ES-I3 (cell line): ENCODE measurements around the gene SETD3.

ENCODE experiments used
- H3K36me3 ChIP-seq: 2 replicates; pipeline ENCODE4 v1.6.1; 2013; ENCODE audit warnings: mild to moderate bottlenecking, low read length, control low read depth, moderate library complexity; ENCODE audit not compliant: insufficient read depth
- H3K4me1 ChIP-seq: 2 replicates; pipeline ENCODE4 v1.6.1; 2013; ENCODE audit warnings: mild to moderate bottlenecking, control low read depth, low read length; ENCODE audit not compliant: insufficient read depth
- H3K9ac ChIP-seq: 2 replicates; pipeline ENCODE4 v1.6.1; 2013; ENCODE audit warnings: low read depth, mild to moderate bottlenecking, low read length, moderate library complexity
- H3K9me3 ChIP-seq: 2 replicates; pipeline ENCODE4 v1.6.1; 2013; ENCODE audit warnings: mild to moderate bottlenecking, low read length, moderate library complexity; ENCODE audit not compliant: control insufficient read depth, insufficient read depth

SETD3 gene

DNA sequence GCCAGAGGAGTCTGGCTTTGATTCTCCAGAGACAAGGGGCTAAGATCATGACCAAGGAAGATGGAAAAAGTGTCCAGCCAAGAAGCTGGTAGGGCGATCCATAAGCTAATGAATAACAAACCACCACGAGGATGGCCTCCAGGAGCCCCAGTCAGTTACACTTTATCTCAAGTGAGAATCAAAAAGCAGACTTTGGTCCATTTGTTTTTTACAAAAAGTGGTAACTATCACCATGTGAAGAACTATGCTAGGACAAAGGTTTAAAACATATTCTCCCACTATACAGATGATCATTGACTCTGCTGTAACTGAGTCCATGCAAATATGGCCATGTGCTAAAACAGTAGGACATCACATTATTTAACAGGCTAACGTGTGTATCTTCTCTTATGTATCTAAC is 13.9 kb downstream of the SETD3 start:
- no peaks in the 10 kb centered on the region for H3K9me3 ChIP-seq
- no peak overlapping the region for H3K9ac ChIP-seq
- peaks cover 18% of the 10 kb centered on the region for H3K4me1 ChIP-seq
- H3K36me3 ChIP-seq, result peaks cover 4% of the 10 kb centered on the region; the same call in 1 of the 2 replicates

- peaks cover 9% of the 10 kb centered on the region; the same call in 1 of the 2 replicates for H3K36me3 ChIP-seq
- H3K9me3 ChIP-seq, result no peaks in the 10 kb centered on the region
- no peak overlapping the region for H3K9ac ChIP-seq
- H3K4me1 ChIP-seq, result peaks cover 21% of the 10 kb centered on the region
Measured at GRCh38 chr14:99465288-99465687, 15.4 kb downstream of the SETD3 start.

GRCh38 chr14:99463974-99464373 is 16.7 kb downstream of the SETD3 start:
- Histone ChIP-seq H3K9ac (no peak overlapping the region), H3K4me1 (peaks cover 21% of the 10 kb centered on the region), H3K36me3 (peaks cover 9% of the 10 kb centered on the region; the same call in 1 of the 2 replicates), H3K9me3 (no peaks in the 10 kb centered on the region)

DNA sequence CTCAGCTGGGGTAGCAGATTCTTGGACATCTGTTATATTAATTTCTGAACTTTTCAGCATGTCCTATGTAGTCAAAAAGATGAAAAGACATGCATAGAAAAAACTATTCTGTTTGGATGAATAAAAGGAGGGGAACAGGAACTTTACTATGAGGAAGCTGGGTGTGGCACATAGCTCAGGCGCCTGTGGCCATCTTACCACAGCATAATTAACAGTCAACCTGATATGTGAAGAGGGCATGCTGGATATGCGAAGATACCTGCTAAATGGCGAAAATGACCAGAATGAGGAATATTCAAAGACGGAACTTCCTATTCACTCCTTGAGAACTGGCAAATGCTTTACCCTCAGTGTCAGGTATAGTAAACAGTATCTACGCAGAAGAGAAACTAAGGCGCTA is 18.4 kb downstream of the SETD3 start:
- peaks cover 9% of the 10 kb centered on the region for H3K36me3 ChIP-seq

DNA sequence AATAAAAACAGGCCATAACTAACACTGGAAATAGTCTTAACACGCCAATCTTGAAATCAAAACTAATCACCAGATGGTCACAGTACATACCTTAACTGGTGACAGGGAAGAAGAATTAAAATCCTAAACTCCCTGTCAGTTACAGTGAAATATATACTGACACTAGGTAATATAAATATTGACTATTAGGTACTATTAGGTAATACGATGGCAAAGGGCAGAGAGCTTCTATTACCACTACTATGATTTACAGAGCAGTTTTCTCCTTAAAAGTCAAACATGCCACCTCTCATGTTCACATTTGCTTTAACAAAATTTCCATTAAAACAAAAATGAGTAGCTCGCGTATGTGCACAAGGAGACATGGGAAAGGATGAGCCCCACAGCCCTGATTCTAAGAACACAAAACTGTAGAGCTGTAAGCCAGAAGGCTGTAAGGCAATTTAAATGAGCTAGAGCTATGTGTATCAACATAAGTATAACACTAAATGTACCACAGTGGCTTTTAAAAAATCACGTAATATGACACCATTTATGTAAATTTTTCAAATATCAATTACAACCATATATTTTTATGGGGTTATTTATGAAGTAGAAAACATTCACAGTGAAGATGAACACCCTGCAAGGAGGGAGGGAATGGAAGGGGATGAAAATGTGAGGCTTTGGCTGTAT is 19.1 kb downstream of the SETD3 start:
- peaks cover 9% of the 10 kb centered on the region for H3K36me3 ChIP-seq
- peaks cover 21% of the 10 kb centered on the region for H3K4me1 ChIP-seq
- H3K9me3 ChIP-seq, result no peaks in the 10 kb centered on the region
- H3K9ac ChIP-seq, result no peak overlapping the region

More for the DNA sequence above, 18.4 kb downstream of the SETD3 start:
- Histone ChIP-seq H3K9ac (no peak overlapping the region), H3K9me3 (no peaks in the 10 kb centered on the region), H3K4me1 (peaks cover 21% of the 10 kb centered on the region)

- Histone ChIP-seq H3K9me3 (no peaks in the 10 kb centered on the region), H3K4me1 (peaks cover 21% of the 10 kb centered on the region), H3K9ac (no peak overlapping the region), H3K36me3 (peaks cover 9% of the 10 kb centered on the region)
Measured at GRCh38 chr14:99460793-99461192, 19.9 kb downstream of the SETD3 start.

DNA sequence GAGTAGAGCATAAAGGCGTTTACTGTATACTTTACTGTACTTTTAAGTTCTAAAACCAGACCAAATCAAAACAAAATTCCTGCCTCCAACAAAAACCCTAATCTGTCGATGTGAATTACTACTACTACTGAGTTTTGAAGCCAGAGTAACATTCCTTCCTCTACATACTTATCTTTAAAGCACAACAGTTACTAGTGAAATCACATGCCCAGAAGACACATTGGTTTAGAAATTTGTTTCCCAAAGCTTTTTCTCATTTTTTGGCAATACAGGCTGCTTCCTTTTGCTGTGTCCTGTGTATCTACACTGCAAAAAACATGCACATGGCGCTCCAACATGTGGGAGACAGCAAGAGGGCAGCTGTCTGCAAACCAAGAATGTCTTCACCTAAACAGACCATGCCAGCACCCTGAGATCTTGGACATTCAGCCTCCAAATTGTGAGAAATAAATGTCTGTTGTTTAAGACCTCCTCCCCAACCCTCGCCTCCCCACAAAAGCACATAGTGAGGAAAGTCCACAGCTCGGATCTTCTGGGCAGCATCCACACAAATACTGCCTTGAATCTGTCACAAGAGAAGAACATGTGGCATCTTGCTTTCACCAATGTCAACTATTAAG is 21.1 kb downstream of the SETD3 start:
- Histone ChIP-seq H3K4me1 (peaks cover 21% of the 10 kb centered on the region), H3K9me3 (no peaks in the 10 kb centered on the region), H3K9ac (no peak overlapping the region), H3K36me3 (peaks cover 9% of the 10 kb centered on the region)

- Histone ChIP-seq H3K9me3 (no peaks in the 10 kb centered on the region), H3K9ac (no peak overlapping the region), H3K4me1 (no peaks in the 10 kb centered on the region), H3K36me3 (peaks cover 13% of the 10 kb centered on the region)
Measured at GRCh38 chr14:99454246-99454645, 26.4 kb downstream of the SETD3 start.

GRCh38 chr14:99452968-99453367 is 27.7 kb downstream of the SETD3 start:
- Histone ChIP-seq H3K9me3 (no peaks in the 10 kb centered on the region), H3K36me3 (peaks cover 18% of the 10 kb centered on the region), H3K4me1 (no peaks in the 10 kb centered on the region), H3K9ac (no peak overlapping the region)

DNA sequence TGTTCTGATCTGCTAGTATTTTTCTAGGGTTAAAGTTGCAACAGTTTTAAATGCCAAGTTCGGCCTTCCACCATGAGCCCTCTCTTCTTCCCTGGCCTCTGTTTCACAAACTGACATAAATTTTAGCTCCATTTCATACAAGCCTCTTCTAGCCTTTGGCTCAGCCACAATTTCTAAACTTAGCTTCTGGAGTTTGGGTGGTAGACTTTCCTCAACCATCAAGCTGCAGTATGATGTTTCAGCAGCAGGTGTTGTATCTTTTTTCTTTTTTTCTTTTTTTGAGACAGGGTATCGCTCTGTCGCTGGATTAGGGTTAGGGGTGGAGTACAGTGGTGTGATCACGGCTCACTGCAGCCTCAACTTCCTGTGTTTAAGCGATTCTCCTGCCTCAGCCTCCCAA is 29.4 kb downstream of the SETD3 start:
- H3K4me1 ChIP-seq, result no peaks in the 10 kb centered on the region
- no peaks in the 10 kb centered on the region for H3K9me3 ChIP-seq
- H3K9ac ChIP-seq, result no peak overlapping the region
- peaks cover 18% of the 10 kb centered on the region for H3K36me3 ChIP-seq

GRCh38 chr14:99450266-99450665 is 30.4 kb downstream of the SETD3 start:
- Histone ChIP-seq H3K9me3 (no peaks in the 10 kb centered on the region), H3K9ac (no peak overlapping the region), H3K36me3 (peaks cover 18% of the 10 kb centered on the region)

DNA sequence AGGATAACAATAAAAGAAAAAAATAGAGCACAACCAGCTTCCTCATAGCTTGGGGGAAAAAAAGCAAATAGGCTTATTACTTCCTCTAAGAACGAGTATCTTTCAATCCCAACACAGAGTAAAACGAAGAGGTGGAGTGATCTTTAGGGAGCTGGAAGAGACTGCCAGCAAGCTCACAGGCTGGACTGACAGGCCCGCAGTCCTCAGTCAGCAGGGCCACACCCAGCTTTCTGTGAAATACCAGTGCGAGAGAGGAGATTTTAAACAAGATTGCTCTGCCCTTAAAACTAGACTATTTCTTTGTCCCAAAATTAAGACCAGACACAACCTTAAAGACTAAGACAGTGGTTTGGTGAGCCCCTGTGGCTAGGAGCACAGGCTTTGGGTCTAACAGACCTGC is 32.9 kb downstream of the SETD3 start:
- Histone ChIP-seq H3K36me3 (peaks cover 15% of the 10 kb centered on the region), H3K9me3 (no peaks in the 10 kb centered on the region), H3K4me1 (no peaks in the 10 kb centered on the region), H3K9ac (no peak overlapping the region)

More at GRCh38 chr14:99450266-99450665, 30.4 kb downstream of the SETD3 start:
- no peaks in the 10 kb centered on the region for H3K4me1 ChIP-seq

DNA sequence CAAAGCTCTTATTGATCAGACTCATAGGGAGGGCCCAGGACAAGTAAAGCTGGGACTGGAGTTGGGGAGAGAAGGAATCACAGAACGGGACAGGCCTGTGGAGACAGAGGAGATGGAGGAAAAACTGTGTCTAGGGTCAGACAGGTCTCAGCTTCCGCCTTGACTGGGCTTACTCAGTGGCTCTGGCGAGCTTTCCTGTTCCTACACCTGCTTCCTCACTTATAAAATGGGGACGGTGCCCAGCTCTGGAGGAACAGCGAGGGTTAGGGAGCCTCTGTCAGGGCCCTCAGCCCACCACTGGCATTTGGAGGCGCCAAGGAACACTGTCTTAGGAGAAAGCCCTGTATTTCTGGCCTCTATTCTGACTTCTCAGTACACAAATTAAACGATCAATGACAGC is 34.7 kb downstream of the SETD3 start:
- H3K9me3 ChIP-seq, result no peaks in the 10 kb centered on the region
- H3K36me3 ChIP-seq, result peaks cover 10% of the 10 kb centered on the region
- H3K9ac ChIP-seq, result no peak overlapping the region
- H3K4me1 ChIP-seq, result no peaks in the 10 kb centered on the region

- Histone ChIP-seq H3K36me3 (no peaks in the 10 kb centered on the region; the same call in 1 of the 2 replicates), H3K9ac (no peak overlapping the region), H3K4me1 (no peaks in the 10 kb centered on the region), H3K9me3 (no peaks in the 10 kb centered on the region)
Measured at GRCh38 chr14:99441918-99442317, 38.7 kb downstream of the SETD3 start.

DNA sequence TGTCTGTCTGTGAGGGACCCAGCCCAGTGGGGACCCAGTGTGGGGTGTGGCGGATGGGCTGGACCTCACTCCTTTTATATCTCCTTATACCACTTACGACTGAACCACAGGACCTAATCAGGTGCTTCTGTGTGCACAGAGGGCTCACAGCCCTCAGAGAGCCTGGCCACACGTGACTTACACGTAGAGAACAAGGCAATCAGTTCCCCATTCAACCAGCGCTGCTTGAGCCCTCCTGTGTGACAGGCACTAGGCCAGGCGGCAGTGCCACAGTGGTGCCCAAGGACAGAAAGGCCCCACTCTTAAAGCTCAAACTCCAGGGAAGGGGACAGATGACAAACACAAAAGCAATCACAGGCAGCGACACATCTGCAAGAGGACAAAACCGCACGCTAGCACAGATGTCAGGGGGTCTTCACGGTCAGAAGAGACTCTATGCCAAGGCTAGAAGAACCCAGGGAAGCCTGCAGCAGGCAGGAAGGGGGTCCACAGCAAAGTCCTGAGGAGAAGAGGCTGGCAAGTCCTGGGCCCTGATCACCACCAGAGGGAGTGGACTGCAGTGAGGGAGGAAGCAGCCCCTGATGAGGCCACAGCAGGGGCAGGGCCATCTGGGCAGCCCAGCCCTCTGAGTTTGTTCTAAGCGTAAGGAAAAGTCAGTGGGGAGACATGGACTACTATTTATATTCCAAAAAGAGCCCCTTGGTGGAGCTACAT is 39.3 kb downstream of the SETD3 start:
- no peaks in the 10 kb centered on the region; the same call in 1 of the 2 replicates for H3K36me3 ChIP-seq
- H3K9ac ChIP-seq, result no peak overlapping the region
- no peaks in the 10 kb centered on the region for H3K9me3 ChIP-seq
- H3K4me1 ChIP-seq, result no peaks in the 10 kb centered on the region
